GM18909 (cell line): ENCODE measurements around the gene GOLGA6D.
"Not testable (repeated sequence)": the region's sequence is repeated elsewhere in the genome, so short reads cannot be mapped to it uniquely, and the experiment has no call there.

Source experiments
- ATAC-seq: cut with Tn5 transposase; IDR thresholded peaks from one replicate; pipeline ENCODE4 v1.9.1; 2021; ENCODE audit warnings: mild to moderate bottlenecking; ENCODE audit not compliant: unreplicated experiment, poor library complexity

GOLGA6D gene

DNA sequence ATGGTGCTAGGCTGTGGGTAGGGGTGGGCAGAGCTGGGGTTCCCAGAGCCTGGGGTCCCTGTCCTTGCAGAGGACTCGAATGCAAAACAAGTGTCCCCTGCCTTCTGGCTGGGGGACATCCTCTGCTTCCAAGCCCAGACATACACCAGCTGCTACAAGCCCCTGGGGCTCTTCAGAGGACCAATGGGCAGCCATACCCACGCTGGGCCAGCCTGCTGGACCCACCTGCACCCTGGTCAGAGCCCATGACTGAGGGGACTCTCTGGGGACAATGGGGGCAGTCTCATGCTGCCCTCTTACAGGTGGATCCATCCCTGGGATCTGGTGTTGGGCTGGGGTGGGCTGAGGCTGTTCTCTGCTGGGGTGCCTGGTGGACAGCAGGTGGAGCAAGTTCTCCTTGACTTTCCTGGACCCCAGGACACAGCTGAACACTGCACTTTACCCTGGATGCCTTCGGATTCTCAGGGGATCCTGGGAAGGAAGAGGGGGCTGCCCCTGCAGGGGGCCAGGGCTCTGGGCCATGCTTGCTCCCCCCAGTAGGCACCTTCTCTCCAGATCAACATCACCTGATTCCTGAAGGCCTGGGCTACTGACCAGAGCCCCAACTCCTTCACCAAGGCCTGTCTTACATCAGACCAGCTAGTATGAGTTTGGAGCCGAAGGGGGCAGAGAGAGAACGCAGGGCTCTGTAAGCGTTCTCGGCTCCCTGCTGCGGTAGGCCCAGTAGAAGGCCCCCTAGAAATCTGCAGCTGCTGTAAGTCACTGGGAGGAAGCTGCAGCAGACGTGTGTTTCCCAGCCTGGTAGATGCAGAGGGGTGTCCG, 46.1 kb downstream of the GOLGA6D start:
- ATAC-seq = no peak

DNA sequence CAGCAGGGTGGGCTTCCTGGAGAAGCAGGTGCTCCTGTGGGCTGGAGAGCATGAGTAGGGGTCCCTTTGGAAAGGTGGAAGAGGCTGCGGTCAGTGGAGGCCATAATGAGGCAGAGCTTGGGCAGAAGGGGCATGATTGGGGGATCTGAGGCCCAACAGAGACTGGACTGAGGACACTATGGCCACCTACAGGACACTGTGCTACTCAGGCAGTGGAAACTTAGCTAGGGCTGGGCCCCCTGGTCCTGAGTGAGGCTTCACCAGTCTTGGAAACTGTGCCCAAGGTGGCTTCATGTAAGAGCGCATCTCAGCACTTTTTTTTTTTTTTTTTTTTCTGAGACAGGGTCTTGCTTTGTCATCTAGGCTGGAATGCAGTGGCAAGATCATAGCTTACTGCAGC, 46.9 kb downstream of the GOLGA6D start:
- ATAC-seq = no peak

DNA sequence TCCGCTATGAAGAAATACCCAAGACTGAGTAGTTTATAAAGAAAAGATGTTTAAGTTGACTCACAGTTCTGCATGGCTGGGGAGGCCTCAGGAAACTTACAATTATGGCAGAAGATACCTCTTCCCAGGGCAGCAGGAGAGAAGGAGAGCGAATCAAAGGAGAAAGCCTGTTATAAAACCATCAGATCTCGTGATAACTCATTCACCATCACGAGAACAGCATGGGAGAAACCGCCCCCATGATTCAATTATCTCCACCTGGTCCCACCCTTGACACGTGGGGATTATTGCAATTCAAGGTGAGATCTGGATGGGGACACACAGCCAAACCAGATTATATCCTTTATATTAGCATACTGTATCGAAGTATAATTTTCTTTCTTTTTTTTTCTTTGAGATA, 49.5 kb downstream of the GOLGA6D start:
- ATAC-seq = not testable (repeated sequence)

DNA sequence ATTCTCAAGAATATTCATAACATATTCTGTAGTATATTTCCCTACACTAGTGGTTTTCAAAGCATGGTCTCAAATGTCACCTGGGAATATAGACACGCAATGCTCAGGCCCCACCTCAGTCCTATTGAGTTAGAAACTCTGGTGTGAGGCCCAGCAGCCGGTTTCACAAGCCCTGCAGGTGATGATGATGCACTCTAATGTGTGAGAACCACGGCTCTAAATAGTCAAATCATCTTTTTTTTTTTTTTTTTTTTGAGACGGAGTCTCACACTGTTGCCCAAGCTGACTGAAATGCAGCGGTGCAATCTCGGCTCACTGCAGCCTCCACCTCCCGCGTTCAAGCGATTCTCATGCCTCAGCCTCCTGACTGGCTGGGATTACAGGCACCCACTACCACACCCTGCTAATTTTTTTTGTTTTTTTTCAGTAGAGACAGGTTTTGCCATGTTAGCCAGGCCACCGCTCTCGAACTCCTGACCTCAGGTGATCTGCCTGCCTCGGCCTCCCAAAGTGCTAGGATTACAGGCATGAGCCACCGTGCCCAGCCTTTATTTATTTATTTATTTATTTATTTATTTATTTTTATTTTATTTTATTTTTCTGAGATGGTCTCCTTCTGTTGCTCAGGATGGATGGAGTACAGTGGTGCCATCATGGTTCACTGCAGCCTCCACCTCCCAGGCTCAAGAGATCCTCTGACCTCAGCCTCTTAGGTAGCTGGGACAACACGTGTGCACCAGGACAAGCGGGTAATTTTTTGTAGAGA, 51.2 kb downstream of the GOLGA6D start:
- not testable (repeated sequence) for ATAC-seq

DNA sequence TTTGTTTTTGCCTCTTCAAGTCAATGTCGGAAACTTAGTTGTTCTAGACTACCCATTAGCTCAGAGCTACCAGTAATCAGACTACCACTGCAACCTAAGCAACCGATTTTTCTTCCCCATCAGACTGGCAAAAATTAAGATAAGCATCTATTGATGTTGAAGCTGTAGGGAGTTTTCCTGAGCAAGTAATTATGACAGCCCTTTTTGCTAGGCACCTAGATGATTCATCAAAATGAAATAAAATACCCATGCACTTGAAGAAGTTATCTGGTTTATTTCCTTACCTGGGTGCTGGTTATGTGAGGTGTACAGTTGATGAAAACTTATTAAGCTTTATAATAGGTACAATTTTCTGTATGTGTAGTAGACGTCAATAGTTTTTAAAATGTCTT, 52.7 kb downstream of the GOLGA6D start:
- ATAC-seq = no peak

DNA sequence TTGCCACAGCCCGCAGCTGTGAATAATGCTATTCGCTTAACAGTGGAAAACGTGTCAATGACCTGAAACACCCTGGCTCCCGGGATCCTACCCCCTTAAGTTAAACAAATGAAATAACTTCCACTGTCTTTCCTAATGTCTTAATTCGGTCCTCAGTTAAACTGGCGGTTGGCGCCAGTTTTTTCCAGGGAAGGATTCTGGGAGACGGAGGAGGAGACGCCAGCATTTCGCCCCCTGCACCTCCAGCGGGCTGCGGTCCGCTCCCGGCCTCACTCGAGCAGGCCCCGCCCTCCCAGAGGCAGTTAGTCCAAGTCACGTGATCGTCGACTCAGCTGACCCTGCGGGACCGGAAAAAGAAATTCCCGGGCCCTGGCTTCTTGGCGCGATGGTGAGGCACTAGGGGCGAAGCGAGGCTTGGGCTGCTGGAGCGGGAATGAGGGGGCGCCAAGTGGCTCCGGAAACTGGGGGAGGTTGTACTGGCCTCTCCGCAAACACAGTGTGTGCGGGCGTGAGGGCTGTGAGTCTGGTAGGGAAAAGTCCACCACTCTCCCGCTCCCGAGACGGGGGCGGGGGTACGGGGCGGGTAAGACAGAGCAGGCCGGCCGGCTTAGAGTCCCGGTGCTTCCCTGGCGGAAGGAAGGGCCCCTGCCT, 53.2 kb downstream of the GOLGA6D start, which contains the start of gene COMMD4:
Gene COMMD4, plus strand, starts transcription at position 359 of the 651 bp plus-strand sequence. Its CDS starts 27 bp downstream, at position 386.
- peak; percentile 76 for ATAC-seq

DNA sequence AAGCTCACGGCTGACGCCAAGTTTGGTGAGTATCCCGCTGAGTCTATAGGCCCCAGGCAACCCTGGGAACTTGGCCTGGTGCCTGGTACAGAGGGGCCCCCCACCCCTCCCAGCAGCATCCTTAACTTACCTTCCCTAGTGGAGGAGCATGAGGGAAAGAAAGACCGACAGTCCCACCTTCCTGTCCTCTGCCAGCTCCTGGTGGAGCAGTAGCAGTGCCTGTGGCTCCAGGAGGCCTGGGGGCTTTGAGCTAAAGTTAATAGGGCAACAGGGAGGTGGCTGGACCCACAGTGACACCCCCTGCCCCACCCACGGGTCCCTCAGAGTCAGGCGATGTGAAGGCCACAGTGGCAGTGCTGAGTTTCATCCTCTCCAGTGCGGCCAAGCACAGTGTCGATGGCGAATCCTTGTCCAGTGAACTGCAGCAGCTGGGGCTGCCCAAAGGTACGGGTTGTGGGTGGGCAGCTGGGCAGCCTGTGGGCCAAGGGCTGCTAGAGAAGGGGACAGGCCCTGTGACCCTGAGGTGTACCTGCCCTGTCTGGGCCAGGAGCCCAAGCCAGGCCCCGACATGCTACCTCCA, 56.1 kb downstream of the GOLGA6D start:
- no peak for ATAC-seq

DNA sequence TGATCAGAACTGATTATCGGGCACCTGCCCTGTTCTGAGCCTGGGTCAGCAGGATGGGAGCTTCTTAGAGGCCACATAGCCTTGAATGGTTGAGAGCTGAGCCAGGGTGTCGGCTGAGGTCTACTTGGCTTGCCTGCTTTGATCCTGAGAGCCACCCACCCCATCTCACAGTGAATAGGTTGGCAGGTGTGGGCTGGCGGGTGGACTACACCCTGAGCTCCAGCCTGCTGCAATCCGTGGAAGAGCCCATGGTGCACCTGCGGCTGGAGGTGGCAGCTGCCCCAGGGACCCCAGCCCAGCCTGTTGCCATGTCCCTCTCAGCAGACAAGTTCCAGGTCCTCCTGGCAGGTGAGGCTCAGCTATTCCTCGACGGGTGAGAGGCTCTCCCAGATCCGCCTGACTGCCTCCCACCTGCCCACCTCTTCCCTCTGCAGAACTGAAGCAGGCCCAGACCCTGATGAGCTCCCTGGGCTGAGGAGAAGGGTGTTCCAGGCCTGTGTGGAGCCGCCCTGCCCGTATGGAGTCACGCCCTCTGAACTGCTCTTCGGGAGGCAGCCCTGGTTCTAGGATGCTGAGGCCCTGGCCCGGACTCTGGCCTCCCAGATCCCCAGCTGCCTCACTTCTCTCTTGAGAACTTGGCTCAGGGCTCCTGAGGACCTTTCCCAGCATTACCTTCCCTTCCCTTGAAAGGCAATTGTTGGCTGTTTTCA, 57.1 kb downstream of the GOLGA6D start:
- no peak for ATAC-seq

DNA sequence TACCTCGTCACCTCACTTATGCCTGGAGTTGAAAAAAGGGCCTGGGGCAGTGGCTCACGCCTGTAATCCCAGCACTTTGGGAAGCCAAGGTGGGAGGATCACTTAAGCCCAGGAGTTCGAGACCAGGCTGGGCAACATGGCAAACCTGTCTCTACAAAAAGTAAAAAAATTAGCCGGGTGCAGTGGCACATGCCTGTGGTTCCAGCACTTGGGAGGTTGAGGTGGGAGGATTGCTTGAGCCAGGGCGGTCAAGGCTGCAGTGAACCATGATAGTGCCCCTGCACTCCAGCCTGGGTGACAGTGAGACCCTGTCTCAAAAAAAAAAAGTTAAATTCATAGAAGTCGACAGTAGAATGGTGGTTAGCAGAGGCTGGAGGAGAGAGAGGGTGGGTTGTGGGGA, 59.6 kb downstream of the GOLGA6D start:
- no peak for ATAC-seq

DNA sequence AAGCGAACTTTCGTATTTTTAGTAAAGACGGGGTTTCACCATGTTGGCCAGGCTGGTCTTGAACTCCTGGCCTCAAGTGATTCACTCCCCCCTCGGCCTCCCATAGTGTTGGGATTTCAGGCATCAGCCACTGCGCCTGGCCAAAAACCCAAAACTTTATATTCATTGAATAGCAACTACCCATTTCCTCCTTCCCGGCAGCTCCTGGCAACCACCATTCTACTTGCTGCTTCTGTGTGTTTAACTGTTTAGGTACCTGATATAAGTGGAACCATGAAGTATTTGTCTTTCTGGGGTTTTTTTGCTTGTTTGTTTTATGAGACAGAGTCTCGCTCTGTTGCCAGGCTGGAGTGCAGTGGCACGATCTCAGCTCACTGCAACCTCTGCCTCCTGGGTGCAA, 61.3 kb downstream of the GOLGA6D start:
- not testable (repeated sequence) for ATAC-seq
